HG03342 (cell line): ENCODE results near the gene RNF125.
A peak's percentile ranks its signal among the peaks of the same experiment; 100 is the strongest.

Experiments used
- ATAC-seq: cut with Tn5 transposase; IDR thresholded peaks from one replicate; pipeline ENCODE4 v1.9.1; 2021; ENCODE audit warnings: mild to moderate bottlenecking, moderate library complexity; ENCODE audit not compliant: unreplicated experiment

RNF125 gene

GRCh38 chr18:32021756-32022564 lies 3.3 kb downstream of the RNF125 start:
- ATAC-seq, result no peak

GRCh38 chr18:32025744-32026143 lies 7.1 kb downstream of the RNF125 start:
- no peak for ATAC-seq

- ATAC-seq, result no peak
Measured at GRCh38 chr18:32026491-32027086, 8.0 kb downstream of the RNF125 start.

GRCh38 chr18:32029558-32029957 lies 10.9 kb downstream of the RNF125 start:
- no peak for ATAC-seq

GRCh38 chr18:32032609-32033008 lies 14.0 kb downstream of the RNF125 start:
- no peak for ATAC-seq

GRCh38 chr18:32036506-32037180 lies 18.0 kb downstream of the RNF125 start:
- no peak for ATAC-seq

GRCh38 chr18:32037616-32038015 lies 19.0 kb downstream of the RNF125 start:
- no peak for ATAC-seq

- peak; percentile 59 for ATAC-seq
Measured at GRCh38 chr18:32040936-32041335, 22.3 kb downstream of the RNF125 start.

- no peak for ATAC-seq
Measured at GRCh38 chr18:32042337-32042736, 23.7 kb downstream of the RNF125 start.

- peak; percentile 86 for ATAC-seq
Measured at GRCh38 chr18:32048507-32049091, 30.0 kb downstream of the RNF125 start.

GRCh38 chr18:32049393-32050171 lies 31.0 kb downstream of the RNF125 start:
- peak; percentile 37 for ATAC-seq

GRCh38 chr18:32056613-32057358 lies 38.2 kb downstream of the RNF125 start:
- ATAC-seq, result no peak

GRCh38 chr18:32057624-32058165 lies 39.1 kb downstream of the RNF125 start:
- ATAC-seq, result no peak

- no peak for ATAC-seq
Measured at GRCh38 chr18:32060026-32060425, 41.4 kb downstream of the RNF125 start.

GRCh38 chr18:32067375-32068167 lies 48.9 kb downstream of the RNF125 start:
- no peak for ATAC-seq

- ATAC-seq, result peak; percentile 70
Measured at GRCh38 chr18:32072321-32072720, 53.7 kb downstream of the RNF125 start.

- ATAC-seq, result no peak
Measured at GRCh38 chr18:32074206-32074605, 55.6 kb downstream of the RNF125 start.

- no peak for ATAC-seq
Measured at GRCh38 chr18:32078845-32079244, 60.2 kb downstream of the RNF125 start.

GRCh38 chr18:32081881-32082280 lies 63.3 kb downstream of the RNF125 start:
- no peak for ATAC-seq
